ENCODE data around the gene OTUD4.
A peak's percentile ranks its signal among the peaks of the same experiment; 100 is the strongest.
"Not testable (repeated sequence)": the region's sequence is repeated elsewhere in the genome, so short reads cannot be mapped to it uniquely, and the experiment has no call there.

Gene OTUD4, protein sequence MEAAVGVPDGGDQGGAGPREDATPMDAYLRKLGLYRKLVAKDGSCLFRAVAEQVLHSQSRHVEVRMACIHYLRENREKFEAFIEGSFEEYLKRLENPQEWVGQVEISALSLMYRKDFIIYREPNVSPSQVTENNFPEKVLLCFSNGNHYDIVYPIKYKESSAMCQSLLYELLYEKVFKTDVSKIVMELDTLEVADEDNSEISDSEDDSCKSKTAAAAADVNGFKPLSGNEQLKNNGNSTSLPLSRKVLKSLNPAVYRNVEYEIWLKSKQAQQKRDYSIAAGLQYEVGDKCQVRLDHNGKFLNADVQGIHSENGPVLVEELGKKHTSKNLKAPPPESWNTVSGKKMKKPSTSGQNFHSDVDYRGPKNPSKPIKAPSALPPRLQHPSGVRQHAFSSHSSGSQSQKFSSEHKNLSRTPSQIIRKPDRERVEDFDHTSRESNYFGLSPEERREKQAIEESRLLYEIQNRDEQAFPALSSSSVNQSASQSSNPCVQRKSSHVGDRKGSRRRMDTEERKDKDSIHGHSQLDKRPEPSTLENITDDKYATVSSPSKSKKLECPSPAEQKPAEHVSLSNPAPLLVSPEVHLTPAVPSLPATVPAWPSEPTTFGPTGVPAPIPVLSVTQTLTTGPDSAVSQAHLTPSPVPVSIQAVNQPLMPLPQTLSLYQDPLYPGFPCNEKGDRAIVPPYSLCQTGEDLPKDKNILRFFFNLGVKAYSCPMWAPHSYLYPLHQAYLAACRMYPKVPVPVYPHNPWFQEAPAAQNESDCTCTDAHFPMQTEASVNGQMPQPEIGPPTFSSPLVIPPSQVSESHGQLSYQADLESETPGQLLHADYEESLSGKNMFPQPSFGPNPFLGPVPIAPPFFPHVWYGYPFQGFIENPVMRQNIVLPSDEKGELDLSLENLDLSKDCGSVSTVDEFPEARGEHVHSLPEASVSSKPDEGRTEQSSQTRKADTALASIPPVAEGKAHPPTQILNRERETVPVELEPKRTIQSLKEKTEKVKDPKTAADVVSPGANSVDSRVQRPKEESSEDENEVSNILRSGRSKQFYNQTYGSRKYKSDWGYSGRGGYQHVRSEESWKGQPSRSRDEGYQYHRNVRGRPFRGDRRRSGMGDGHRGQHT

DNA sequence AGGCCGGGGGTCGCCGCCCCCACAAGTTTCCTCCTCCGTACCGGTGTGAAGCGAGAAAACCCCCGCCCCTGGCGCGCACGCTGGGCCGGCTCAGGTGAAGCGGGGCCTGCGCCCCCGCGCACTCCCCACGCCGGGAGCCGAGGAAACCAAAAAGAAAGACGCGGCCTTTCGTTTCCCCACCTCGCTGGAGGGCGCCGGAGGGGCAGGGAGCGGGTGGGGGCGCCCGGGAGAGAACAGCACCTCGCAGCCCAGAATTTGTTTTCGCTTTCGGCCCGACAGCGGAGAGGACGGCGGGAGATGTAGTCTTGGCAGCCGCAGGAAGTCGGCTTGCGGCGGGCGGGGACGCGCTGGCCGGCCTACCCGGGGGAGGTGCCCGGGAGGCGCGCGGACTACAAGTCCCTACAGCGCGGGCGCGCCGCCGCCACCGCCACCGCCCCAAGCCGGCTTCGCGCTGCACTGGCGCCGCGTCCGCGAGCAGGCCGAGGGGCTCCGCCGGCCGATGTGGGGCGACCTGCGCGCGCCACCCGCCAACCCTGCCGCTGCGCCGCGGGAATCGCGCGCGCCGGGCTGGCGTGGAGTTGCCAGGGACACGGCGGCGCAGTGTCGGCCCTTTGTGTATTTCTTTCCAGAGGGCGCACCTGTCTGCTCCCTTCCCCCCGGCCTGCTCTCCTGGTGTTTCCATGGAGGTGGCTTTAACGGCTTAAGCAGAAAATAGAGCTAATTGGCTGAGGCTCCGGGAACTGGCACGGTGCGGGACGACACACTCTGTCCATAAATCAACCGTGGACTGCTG, at the start of gene OTUD4:
TSS of gene OTUD4 (minus strand) at position 292 of the 793 bp plus-strand sequence. CDS start 616 bp downstream, outside the sequence.
- peak; percentile 95 for DNase-seq

DNA sequence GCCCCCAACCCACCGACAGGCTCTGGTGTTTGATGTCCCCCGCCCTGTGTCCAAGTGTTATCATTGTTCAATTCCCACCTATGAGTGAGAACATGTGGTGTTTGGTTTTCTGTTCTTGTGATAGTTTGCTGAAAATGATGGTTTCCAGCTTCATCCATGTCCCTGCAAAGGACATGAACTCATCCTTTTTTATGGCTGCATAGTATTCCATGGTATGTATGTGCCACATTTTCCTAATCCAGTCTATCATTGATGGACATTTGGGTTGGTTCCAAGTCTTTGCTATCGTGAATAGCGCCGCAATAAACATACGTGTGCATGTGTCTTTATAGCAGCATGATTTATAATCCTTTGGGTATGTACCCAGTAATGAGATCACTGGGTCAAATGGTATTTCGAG, 42.8 kb upstream of the OTUD4 start:
- DNase-seq, result not testable (repeated sequence)

DNA sequence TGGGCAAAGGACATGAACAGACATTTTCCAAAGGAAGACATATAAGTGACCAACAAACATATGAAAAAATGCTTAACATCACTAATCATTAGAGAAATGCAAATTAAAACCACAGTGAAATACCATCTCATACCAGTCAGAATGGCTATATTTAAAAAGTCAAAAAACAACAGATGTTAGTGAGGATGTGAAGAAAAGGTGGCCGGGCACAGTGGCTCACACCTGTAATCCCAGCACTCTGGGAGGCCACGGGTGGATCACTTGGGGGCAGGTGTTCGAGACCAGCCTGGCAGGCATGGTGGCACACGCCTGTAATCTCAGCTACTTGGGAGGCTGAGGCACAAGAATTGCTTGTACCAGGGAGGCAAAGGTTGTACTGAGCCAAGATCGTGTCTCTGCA, 41.1 kb upstream of the OTUD4 start:
- not testable (repeated sequence) for DNase-seq

DNA sequence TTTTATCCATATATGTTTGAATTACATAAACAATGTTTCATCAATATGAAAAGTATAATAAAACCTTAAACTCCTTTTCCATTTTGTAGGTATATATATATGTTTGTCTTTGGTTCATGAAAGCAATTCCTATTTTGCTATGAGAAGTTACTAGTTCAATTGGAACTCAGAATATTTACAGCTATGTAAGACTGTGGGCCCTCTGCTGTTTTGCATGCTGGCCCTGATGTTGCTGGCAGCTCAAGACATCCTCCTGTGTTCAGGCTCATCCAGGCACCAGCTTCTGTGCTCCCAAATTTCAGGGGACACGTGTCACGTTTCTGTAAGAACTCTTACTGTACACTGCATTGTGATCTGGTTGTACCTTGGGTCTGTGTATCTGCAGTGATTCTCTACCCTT, 38.7 kb upstream of the OTUD4 start:
- no peak for DNase-seq

DNA sequence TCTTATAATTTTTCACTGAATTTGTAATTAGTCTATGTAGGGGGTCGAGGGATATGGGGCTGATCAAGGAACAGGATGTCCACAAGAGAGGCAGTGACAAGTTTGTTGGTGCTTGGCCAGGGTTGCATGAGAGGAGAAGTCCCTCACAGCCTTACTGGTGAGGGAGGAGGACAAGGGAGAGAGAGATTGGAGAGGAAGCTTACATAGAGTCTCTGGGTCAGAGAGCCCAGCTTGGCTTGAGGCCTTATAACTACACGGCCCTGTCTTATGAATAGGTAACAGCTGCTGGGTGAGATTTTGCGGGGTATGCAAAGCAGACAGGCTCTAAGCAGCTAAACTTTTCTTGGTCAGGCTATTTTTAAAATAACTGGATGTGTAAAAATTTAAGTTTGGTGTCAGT, 37.9 kb upstream of the OTUD4 start:
- no peak for DNase-seq

DNA sequence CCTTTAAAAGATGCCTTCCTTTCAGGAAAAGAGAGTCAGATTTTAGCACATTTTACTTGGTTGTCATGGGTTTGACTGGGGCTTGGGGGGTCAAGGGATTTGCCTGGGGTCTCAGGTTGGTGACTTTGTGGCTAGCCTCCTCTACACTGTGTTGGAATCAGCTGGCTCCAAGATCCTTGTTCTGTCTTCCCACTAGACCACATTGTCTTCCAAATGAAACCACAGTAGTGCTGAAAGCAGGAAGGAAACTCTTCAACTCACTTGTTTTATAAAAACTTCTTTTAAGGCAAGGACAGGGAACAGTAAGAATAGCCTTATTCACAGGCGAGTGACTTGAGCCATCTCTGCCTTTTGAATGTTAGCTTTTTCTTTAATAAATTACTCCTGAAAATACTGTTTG, 37.0 kb upstream of the OTUD4 start:
- no peak for DNase-seq

DNA sequence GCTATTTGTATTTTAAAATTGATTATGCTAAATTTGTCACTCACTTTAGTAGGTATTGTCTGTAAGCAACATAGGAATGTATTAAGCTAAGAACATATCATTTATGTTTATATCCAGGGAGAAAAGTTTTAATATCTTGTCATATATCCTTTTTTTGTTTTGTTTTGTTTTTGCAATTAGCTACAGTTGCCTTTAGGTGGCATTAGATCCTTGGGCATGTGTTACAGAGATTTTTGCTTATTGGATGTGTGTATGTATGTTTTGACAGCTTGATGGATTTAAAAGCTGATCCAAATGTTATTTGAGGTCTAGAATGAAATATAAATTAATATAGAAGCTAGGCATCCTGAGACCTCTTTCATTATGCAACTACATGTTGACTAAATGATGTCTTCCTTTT, 36.1 kb upstream of the OTUD4 start:
- no peak for DNase-seq

DNA sequence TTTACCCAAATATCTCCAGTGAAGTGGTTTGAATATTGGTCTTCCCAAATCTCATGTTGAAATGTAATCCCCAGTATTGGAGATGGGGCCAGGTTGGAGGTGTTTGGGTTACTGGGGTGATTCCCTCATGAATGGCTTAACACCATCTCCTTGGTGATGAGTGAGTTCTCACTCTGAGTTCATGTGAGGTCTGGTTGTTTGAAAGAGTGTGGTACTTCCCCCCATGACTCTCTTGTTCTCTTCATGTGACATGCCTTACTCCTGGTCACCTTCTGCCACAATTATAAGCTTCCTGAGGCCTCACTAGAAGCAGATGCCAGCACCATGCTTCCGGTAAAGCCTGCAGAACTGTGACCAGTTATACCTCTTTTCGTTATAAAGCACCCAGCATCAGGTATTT, 32.9 kb upstream of the OTUD4 start:
- no peak for DNase-seq

DNA sequence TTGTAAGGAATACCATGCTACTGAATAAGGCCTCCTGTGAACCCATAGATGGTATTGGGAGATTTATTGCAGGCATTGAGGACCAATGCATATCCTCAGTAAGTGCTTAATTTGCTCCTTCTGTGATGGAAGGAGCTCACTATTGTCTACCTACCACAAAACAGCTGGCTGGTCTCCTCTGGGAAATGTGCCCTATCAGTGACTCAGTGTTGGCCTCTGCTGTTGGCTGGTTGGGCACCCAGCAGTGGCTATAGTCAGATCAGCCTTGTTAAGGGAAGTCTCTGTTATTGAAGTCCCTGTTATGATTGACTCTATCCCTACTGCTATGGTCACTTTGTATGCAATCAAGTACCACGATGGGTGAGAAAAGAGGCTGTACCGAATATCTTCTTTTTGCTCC, 27.5 kb upstream of the OTUD4 start:
- DNase-seq, result no peak

DNA sequence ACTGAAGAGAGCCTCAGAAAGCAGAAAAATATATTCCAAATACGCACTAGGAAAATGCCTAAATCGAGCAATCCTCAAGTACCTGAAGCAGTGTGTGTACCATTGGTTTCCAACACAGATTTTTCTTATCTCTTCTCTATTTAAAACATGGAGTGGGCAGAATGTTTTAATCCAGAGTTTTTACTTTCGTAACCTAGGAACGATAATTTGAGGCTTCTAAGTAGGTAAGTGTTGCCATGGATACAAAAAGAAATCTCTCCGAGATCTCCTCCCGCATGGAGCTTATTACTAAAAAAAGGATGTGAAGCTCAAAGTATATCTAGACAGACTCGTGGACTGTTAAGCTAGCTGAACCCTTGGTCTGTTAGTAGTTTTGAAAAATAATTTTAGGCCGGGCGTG, 23.0 kb upstream of the OTUD4 start:
- DNase-seq, result no peak

DNA sequence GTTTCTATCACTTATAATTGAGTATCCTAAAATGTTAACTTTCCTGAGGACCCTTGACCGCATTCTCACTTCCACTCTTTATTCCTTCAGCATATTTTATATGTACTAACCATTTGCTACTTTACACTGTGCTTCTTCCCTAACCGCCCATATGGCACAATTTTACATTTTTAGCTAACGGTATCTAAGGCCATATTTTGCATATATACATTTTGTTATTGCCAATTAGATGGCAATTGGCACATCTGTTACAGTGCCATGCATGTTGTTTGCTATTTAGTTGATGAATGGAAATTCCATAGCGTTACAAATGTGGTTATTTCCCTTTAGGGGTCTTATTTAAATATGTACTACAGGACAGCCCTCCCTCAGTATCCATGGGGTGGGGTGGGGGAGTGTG, 20.0 kb upstream of the OTUD4 start:
- DNase-seq, result no peak

DNA sequence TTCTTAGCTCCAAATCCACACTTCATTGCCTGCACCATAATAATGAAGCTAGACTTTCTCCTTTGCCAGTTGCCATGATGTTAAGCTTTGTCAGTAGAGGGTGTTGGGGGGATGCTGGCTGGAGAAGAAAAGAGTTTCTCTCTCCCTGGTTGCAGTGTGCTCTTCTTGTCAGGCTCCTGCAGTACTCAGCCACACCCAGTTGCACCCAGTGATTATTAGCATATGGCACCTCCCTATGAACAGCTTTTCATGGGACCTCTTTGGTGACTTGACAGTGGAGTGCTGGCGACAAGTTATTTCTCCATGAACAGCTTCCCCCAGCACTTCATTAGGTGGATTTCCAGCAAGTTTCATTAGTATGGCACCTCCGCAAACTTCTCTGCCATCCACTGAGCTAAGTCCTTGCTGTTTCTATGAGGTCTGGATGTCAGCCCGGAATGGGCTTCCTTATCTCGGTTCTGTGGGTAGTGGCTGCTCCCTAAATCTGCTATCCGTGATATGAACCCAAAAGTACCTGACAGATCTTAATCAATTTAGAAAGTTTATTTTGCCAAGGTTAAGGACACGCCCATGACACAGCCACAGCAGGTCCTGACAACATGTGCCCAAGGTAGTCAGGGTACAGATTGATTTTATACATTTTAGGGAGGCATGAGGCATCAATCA, 18.8 kb upstream of the OTUD4 start:
- no peak for DNase-seq

DNA sequence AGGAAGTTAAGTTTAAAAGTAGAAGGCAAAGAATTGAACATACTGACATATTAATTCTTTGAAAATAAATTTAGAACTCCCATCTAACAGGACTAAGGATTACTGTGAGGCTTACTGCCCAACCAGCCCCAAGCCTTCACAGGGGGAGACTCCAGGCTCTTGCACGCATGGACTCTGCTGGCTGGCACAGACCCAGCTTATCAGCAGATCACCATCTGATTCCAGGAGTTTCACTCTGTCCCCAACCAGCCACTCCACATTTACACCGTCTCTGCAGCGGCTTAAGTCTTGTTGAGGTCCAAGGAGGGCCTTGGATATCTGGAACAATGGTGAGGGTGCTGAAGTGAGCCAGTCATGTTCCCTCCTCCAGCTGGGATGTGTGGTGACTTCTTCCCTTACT, 16.4 kb upstream of the OTUD4 start:
- DNase-seq, result no peak

DNA sequence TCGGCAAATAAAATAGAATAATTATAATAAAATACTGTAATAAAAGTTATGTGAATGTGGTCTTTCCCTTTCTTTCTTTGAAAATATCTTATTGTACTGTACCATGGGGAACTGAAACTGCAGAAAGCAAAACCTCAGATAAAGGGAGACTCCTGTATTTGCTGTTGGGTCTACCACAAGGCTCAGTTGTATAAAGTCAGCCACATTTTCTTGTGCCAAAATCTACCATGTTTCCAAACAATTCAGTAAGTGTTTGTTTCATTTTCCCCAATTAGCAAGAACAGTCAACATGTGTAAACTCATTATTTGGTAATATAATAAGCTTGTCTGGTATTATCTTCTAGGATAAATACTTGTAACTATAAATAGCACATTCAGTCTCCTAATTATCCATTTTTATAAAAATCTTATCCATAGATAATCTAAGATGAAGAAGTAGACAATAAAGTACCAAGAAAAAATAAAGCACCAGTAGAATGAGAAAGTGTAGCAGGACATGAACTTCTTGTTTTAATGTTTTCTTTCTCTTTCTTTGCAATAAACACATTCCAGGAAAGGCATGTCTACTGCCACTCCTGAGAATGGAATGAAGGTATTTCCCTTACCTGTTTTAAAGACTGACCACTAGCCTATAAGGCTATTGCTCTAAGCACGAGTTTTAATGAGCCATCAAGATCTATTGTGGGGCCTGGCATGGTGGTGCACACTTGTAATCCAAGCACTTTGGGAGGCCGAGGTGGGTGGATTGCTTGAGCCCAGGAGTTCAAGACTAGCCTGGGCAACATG, 15.0 kb upstream of the OTUD4 start:
- no peak for DNase-seq

DNA sequence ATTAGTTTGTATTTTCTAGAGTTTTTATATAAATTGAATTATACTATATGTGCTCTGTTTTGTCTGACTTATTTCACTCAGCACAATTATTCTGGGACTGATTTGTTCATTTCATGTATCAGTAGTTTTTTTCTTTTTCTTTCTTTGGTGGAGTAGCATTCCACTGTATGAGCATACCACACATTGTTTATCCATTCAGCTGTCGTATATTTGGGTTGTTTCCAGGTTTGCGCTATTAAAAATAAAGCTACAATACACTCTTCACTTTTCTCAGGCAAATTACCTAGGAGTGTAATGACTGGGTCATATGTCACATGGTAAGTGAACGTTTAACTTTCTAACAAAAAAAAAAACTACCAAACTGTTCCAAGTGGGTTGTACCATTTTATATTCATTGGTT, 9.6 kb upstream of the OTUD4 start:
- no peak for DNase-seq

DNA sequence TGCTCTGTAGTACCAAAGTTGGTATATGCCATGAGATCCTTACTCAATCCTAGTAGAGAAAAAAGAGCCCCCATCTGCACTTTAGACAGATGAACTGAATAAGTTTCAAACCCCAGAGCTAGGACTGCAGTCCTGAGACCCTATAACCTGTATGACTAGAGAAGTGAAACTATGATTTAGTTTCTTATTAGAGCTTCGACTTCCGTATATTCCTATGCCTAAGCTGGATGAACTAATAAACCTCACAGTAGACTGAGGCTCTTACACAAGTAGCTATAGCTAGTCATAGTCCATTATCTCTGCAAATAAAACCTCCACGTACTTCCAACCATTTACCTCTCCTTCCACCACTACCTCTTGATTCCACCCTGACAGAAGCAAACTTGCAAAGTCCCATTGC, 6.3 kb upstream of the OTUD4 start:
- no peak for DNase-seq

DNA sequence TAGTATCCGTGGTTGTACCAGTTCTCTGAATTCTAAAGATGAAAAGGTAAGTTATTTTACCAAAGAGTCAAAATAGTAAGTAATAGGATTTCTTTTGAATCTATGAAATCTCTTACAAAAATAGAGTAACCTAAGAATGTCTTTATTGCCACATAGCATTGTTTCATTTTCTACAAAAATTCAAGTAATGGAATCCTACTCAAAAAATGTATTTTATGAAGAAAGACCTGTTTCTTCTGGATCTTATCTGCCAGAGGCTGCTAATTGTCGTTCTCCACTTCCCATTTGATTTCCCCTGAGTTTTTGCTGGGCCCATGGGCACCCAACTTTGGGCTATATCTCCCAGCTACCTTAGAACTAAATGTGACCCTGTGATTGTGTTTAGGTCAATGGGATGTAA, 3.2 kb upstream of the OTUD4 start:
- no peak for DNase-seq

DNA sequence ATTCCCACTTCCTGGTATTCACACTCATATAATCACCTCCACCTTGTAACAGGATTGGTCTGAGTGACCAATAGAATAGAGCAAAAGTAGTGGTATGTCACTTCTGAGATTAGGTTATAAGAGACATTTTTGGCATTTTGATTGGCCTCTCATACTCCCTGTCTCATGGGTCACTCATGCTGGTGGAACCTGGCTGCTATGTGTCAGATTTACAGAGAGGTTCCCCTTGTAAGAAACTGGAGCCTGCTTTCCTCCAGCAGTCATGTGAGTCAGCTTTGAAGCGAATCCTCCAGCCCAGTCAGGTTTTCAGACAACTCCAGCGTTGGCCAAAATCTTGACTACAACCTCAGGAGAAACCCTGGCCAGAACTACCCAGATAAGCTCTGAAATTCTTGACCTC, 2.6 kb upstream of the OTUD4 start:
- DNase-seq, result no peak

DNA sequence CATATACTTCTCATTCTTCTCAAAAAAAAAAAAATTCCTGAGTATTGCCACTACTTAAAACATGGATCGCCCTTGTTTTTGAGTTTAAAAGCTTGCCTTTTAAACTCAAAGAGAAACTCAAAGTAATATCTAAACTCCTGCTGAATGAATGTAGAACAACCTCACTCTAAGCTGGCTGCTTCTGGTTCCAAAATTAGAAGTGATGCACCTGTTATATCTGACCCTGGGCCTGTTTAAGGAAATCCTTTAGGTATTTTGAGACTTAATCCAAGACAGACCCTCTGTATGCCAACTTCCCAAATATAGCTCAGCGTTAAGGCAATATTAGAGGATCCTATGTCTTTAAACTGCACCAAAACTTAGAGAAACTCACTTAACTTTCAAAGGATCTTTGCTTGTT, 1.8 kb upstream of the OTUD4 start:
- DNase-seq, result no peak

DNA sequence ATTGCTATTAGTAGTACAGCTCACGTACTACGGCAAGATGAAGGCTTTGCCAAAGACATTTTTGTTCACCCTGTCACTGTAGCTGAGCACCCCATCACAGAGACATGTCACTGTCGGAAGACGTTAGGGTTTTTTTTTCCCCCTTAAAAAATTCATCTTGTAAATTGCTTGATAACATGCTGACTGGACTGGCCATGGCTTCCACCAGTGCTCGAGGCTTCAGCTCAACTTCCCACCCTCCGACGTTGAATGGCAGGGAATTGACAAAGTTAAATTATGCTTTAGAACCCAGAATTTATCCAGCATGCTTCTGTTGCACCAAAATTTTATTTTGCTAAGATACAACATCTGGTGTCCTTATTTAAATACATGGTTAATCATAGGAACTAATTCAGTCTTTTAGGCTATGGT, 707 bp upstream of the OTUD4 start:
- no peak for DNase-seq

DNA sequence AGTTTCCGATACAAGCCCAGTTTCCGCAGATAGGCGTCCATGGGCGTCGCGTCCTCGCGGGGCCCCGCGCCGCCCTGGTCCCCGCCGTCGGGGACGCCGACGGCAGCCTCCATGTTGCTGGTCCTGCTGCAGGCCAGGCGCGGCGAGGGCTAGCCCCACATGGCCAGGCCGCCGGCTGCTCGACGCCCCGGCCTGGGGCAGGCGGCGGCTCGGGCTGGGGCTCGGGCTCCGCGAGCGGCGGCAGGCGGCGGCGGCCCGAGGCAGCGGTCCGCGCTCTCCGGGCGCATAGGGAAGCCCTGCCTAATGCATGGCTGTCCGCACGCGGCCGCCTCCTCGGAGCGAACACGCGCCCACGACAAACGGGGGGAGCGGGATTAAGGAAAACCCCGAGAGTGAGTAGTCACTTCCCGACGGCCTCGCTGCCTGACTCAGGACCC, 510 bp downstream of the OTUD4 start:
- not testable (repeated sequence) for DNase-seq

Measured in stimulated activated CD4-positive, alpha-beta T cell treated with anti-CD3 and anti-CD28 coated beads, Interleukin-15, amount 100 ng/mL, for 24 hours (primary cell).